ENCODE data around the gene MYO5B.

DNA sequence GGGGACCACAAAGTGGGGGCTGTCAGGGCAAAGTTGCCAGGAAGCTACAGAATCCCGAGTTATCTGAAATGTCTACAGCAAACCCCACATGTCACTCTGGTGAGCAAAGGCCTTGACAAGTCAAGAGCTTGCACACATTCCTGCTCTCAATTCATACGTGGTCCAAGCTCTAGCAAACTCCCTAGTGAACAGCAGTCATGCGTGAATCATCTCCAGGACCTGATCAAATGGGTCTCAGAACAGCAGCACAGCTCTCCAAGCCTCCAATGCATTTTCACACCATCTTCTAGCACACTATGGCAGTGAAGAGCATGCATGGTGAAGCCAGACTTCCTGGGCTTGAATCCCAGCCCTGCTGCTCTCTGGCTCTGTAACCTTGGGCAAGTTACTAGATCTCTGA is 68.5 kb downstream of the MYO5B start:
- TF ChIP-seq, protein P1, sequence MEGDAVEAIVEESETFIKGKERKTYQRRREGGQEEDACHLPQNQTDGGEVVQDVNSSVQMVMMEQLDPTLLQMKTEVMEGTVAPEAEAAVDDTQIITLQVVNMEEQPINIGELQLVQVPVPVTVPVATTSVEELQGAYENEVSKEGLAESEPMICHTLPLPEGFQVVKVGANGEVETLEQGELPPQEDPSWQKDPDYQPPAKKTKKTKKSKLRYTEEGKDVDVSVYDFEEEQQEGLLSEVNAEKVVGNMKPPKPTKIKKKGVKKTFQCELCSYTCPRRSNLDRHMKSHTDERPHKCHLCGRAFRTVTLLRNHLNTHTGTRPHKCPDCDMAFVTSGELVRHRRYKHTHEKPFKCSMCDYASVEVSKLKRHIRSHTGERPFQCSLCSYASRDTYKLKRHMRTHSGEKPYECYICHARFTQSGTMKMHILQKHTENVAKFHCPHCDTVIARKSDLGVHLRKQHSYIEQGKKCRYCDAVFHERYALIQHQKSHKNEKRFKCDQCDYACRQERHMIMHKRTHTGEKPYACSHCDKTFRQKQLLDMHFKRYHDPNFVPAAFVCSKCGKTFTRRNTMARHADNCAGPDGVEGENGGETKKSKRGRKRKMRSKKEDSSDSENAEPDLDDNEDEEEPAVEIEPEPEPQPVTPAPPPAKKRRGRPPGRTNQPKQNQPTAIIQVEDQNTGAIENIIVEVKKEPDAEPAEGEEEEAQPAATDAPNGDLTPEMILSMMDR (IDR thresholded peaks at IDR 0.05; ENCODE audit: low read depth, low read length, missing input control), result no peak
- no peak for TF ChIP-seq SP1 (IDR thresholded peaks at IDR 0.05)
- no peak for TF ChIP-seq NR2F2 (IDR thresholded peaks at IDR 0.05)
- no peak for TF ChIP-seq EGR1 (IDR thresholded peaks at IDR 0.05; ENCODE audit: low read depth in 2 of 2)
- TF ChIP-seq GABPA (IDR thresholded peaks at IDR 0.05 in 1 of 2, conservative IDR thresholded peaks at IDR 0.05 in 1 of 2), result no peak
- TF ChIP-seq RAD21 (IDR thresholded peaks at IDR 0.05), result no peak
- TF ChIP-seq, protein P2, sequence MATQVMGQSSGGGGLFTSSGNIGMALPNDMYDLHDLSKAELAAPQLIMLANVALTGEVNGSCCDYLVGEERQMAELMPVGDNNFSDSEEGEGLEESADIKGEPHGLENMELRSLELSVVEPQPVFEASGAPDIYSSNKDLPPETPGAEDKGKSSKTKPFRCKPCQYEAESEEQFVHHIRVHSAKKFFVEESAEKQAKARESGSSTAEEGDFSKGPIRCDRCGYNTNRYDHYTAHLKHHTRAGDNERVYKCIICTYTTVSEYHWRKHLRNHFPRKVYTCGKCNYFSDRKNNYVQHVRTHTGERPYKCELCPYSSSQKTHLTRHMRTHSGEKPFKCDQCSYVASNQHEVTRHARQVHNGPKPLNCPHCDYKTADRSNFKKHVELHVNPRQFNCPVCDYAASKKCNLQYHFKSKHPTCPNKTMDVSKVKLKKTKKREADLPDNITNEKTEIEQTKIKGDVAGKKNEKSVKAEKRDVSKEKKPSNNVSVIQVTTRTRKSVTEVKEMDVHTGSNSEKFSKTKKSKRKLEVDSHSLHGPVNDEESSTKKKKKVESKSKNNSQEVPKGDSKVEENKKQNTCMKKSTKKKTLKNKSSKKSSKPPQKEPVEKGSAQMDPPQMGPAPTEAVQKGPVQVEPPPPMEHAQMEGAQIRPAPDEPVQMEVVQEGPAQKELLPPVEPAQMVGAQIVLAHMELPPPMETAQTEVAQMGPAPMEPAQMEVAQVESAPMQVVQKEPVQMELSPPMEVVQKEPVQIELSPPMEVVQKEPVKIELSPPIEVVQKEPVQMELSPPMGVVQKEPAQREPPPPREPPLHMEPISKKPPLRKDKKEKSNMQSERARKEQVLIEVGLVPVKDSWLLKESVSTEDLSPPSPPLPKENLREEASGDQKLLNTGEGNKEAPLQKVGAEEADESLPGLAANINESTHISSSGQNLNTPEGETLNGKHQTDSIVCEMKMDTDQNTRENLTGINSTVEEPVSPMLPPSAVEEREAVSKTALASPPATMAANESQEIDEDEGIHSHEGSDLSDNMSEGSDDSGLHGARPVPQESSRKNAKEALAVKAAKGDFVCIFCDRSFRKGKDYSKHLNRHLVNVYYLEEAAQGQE (IDR thresholded peaks at IDR 0.05), result no peak
- TF ChIP-seq, protein P3, sequence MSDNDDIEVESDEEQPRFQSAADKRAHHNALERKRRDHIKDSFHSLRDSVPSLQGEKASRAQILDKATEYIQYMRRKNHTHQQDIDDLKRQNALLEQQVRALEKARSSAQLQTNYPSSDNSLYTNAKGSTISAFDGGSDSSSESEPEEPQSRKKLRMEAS (IDR thresholded peaks at IDR 0.05), result no peak
- TF ChIP-seq YY1 (IDR thresholded peaks at IDR 0.05), result no peak
- TF ChIP-seq, protein P4, sequence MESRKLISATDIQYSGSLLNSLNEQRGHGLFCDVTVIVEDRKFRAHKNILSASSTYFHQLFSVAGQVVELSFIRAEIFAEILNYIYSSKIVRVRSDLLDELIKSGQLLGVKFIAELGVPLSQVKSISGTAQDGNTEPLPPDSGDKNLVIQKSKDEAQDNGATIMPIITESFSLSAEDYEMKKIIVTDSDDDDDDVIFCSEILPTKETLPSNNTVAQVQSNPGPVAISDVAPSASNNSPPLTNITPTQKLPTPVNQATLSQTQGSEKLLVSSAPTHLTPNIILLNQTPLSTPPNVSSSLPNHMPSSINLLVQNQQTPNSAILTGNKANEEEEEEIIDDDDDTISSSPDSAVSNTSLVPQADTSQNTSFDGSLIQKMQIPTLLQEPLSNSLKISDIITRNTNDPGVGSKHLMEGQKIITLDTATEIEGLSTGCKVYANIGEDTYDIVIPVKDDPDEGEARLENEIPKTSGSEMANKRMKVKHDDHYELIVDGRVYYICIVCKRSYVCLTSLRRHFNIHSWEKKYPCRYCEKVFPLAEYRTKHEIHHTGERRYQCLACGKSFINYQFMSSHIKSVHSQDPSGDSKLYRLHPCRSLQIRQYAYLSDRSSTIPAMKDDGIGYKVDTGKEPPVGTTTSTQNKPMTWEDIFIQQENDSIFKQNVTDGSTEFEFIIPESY (IDR thresholded peaks at IDR 0.05), result no peak
- no peak for TF ChIP-seq TAF1 (conservative IDR thresholded peaks at IDR 0.05)
- no peak for TF ChIP-seq JUND (IDR thresholded peaks at IDR 0.05)
- TF ChIP-seq, protein P5, sequence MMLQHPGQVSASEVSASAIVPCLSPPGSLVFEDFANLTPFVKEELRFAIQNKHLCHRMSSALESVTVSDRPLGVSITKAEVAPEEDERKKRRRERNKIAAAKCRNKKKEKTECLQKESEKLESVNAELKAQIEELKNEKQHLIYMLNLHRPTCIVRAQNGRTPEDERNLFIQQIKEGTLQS (IDR thresholded peaks at IDR 0.05), result no peak
- no peak for TF ChIP-seq RXRA (IDR thresholded peaks at IDR 0.05)

Data from liver (tissue), 3 donors.